Lung (tissue), 12 donors: ENCODE data around the gene PLCB4. TPM values are rescaled to one million over a fixed set of nuclear protein-coding genes. Genes with fewer than 3 reads are reported as not detected.

Source experiments
- ATAC-seq: fragments of 200-7000 bp; cut with Tn5 transposase; one replicate; pipeline ENCODE4 v1.9.1; 2020; ENCODE audit warnings: moderate number of reproducible peaks; ENCODE audit not compliant: insufficient read depth, low FRiP score
- DNase-seq, 3 donors: peaks; one replicate each; pipeline ENCODE4 v3.0.0-alpha.2; 2013 to 2017
- H3K27ac ChIP-seq, 2 donors: one replicate each; pipeline ENCODE4 v1.5.1; 2013; ENCODE audit warnings: mild to moderate bottlenecking in 2 of 2, moderate library complexity in 2 of 2, control low read depth in 1 of 2, inconsistent platforms in 1 of 2, low read depth in 1 of 2, low read length in 1 of 2
- H3K27me3 ChIP-seq, 3 donors: one replicate each; pipeline ENCODE4 v1.5.1; 2013; ENCODE audit warnings: low read length in 2 of 3; ENCODE audit not compliant: control insufficient read depth in 3 of 3, insufficient read depth in 3 of 3
- H3K36me3 ChIP-seq, 4 donors: one replicate each; pipeline ENCODE4 v1.5.1; 2013; ENCODE audit warnings: low read length in 4 of 4, mild to moderate bottlenecking in 1 of 4, moderate library complexity in 1 of 4; ENCODE audit not compliant: control insufficient read depth in 4 of 4, insufficient read depth in 4 of 4
- H3K4me1 ChIP-seq, 5 donors: one replicate each; pipeline ENCODE4 v1.5.1; 2013; ENCODE audit warnings: low read length in 5 of 5, mild to moderate bottlenecking in 2 of 5, moderate library complexity in 1 of 5; ENCODE audit not compliant: control insufficient read depth in 5 of 5, insufficient read depth in 5 of 5
- H3K4me3 ChIP-seq: one replicate; pipeline ENCODE4 v1.5.1; 2013; ENCODE audit warnings: mild to moderate bottlenecking, control low read depth, moderate library complexity
- H3K9ac ChIP-seq, 2 donors: one replicate each; pipeline ENCODE4 v1.5.1; 2013; ENCODE audit warnings: low read length in 2 of 2, control low read depth in 1 of 2; ENCODE audit not compliant: insufficient read depth in 1 of 2
- H3K9me3 ChIP-seq, 4 donors: one replicate each; pipeline ENCODE4 v1.5.1; 2013; ENCODE audit warnings: low read length in 3 of 4, mild to moderate bottlenecking in 1 of 4, moderate library complexity in 1 of 4; ENCODE audit not compliant: control insufficient read depth in 4 of 4, insufficient read depth in 3 of 4
- CTCF ChIP-seq: IDR thresholded peaks from 2 replicates; pipeline ENCODE4 v1.5.1; 2012; ENCODE audit warnings: mild to moderate bottlenecking; ENCODE audit errors: control extremely low read depth, extremely low read depth
- WGBS, 2 donors: extraction: QIAGEN DNeasy Blood & Tissue Kit; methylation state at CpG; one replicate each; pipeline ENCODE4 v1.1.7; 2013; 5-methylcytosine and 5-hydroxymethylcytosine counted together
- polyA plus RNA-seq, 2 donors: library from polyadenylated mRNA; stranded (reverse); fragments of 200-250 nt; gene quantifications; one replicate each; pipeline ENCODE4 v1.2.1, GENCODE V29; 2013
- total RNA-seq, 2 donors: library from RNA; depleted of rRNA in 1 of 2; stranded (reverse); fragments of >200 nt in 1 of 2; gene quantifications; one replicate each; pipeline ENCODE4 v1.2.1, GENCODE V29; 2014 to 2021
- donor health status: control.
- donor health status: control.
- donor health status: Bipolar disorder and iron deficiency.
- donor health status: healthy.
- donor health status: DM: yes; HTN: yes; CAD: no.

Gene PLCB4
- total and polyA plus RNA-seq, 4 donors: 2.1 to 18.6 (median 5.6) TPM

GRCh38 chr20:9516234-9516871, 447.5 kb downstream of the PLCB4 start:
- ATAC-seq (no peak), DNase-seq (peak; percentile 67 to 89 (median 76))
- WGBS, 2 donors: 7 to 11% methylated on average over 28 of the region's 28 CpGs
- Histone ChIP-seq H3K27me3 (peaks cover 6 to 83% (median 67%) of the 10 kb centered on the region in 3 donors), H3K4me3 (no peak overlapping the region), H3K4me1 (peaks cover 0 to 26% (median 5%) of the 10 kb centered on the region in 5 donors), H3K9me3 (peaks cover 0 to 5% (median 0%) of the 10 kb centered on the region in 4 donors), H3K36me3 (no peaks in the 10 kb centered on the region), H3K9ac (no peak overlapping the region), H3K27ac (no peak overlapping the region)
- no peak for TF ChIP-seq CTCF

GRCh38 chr20:9517297-9518162, 448.6 kb downstream of the PLCB4 start:
- no peaks in the 10 kb centered on the region for H3K36me3 ChIP-seq
- no peak overlapping the region for H3K27ac ChIP-seq
- peaks cover 6 to 71% (median 60%) of the 10 kb centered on the region in 3 donors for H3K27me3 ChIP-seq
- H3K9ac ChIP-seq: no peak overlapping the region
- TF ChIP-seq CTCF: no peak
- ATAC-seq (no peak), DNase-seq (no peak)
- peaks cover 0 to 26% (median 5%) of the 10 kb centered on the region in 5 donors for H3K4me1 ChIP-seq
- 47 to 57% methylated on average over 8 of the region's 8 CpGs for WGBS, 2 donors
- H3K4me3 ChIP-seq: no peak overlapping the region
- peaks cover 0 to 5% (median 0%) of the 10 kb centered on the region in 4 donors for H3K9me3 ChIP-seq

- no peak for ATAC-seq
These were observed 449.8 kb downstream of the PLCB4 start for GRCh38 chr20:9518576-9519175.

More at GRCh38 chr20:9518576-9519175, 449.8 kb downstream of the PLCB4 start:
- Histone ChIP-seq H3K27ac (no peak overlapping the region), H3K4me3 (no peak overlapping the region), H3K9ac (no peak overlapping the region), H3K36me3 (no peaks in the 10 kb centered on the region), H3K9me3 (peaks cover 0 to 5% (median 0%) of the 10 kb centered on the region in 4 donors), H3K27me3 (peaks cover 6 to 62% (median 50%) of the 10 kb centered on the region in 3 donors), H3K4me1 (peaks cover 0 to 26% (median 5%) of the 10 kb centered on the region in 5 donors)
- DNase-seq: no peak
- WGBS, 2 donors: 37 to 60% methylated on average over 8 of the region's 8 CpGs
- TF ChIP-seq CTCF: no peak
